GM12801 (cell line): ENCODE data around the gene UGT2A3.

Experiments used
- TF ChIP-seq, protein P1 (sequence below): IDR thresholded peaks from one replicate; pipeline ENCODE4 v1.5.1; 2011; ENCODE audit warnings: control low read depth; ENCODE audit not compliant: insufficient read length; ENCODE audit errors: extremely low read depth

The UGT2A3 gene

GRCh38 chr4:68960294-68961163 lies 8.9 kb upstream of the UGT2A3 start:
- TF ChIP-seq, protein P1, sequence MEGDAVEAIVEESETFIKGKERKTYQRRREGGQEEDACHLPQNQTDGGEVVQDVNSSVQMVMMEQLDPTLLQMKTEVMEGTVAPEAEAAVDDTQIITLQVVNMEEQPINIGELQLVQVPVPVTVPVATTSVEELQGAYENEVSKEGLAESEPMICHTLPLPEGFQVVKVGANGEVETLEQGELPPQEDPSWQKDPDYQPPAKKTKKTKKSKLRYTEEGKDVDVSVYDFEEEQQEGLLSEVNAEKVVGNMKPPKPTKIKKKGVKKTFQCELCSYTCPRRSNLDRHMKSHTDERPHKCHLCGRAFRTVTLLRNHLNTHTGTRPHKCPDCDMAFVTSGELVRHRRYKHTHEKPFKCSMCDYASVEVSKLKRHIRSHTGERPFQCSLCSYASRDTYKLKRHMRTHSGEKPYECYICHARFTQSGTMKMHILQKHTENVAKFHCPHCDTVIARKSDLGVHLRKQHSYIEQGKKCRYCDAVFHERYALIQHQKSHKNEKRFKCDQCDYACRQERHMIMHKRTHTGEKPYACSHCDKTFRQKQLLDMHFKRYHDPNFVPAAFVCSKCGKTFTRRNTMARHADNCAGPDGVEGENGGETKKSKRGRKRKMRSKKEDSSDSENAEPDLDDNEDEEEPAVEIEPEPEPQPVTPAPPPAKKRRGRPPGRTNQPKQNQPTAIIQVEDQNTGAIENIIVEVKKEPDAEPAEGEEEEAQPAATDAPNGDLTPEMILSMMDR, result no peak

DNA sequence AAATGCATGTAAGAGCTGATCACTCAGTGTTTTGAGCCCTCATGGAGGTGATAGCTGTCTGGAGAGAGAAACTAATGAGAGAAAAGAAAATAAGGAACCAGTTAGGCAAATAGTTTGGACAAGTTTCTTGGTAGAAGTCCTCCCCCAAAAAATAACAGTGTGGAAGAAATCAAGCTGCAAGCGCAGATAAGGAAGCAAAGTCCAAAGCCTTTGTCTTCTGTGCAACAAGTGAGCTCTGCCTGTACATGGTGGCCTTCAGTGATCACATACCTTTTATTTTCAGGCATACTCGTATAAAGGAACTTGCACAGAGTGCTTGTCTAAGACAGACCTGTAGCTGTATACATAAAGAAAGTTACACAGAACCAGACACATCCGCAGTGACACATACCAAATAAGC lies 2.5 kb upstream of the UGT2A3 start:
- TF ChIP-seq, protein P1, result no peak

GRCh38 chr4:68953056-68953596 lies 1.5 kb upstream of the UGT2A3 start:
- TF ChIP-seq, protein P1, result no peak

- TF ChIP-seq, protein P1, result no peak
Observed at GRCh38 chr4:68951806-68952585, 392 bp upstream of the UGT2A3 start.

DNA sequence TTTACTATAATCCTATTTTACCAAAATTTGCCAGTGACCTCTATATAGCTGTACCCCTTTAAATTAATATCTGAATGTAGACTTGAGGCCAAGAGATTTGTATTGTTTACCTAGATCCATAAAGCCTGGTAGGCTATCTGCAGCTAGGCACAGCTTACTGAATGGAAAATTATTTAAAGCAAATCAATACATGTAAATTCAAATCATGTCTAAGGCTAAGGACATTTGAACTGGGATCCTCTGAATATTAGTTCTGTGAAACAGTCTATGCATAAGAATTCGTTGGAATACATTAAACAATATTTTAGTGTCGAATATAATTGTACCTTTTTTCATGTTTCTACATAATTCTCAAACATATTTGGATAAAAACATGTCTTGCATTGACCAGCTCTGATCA lies 1.6 kb downstream of the UGT2A3 start:
- TF ChIP-seq, protein P1, result no peak

GRCh38 chr4:68948985-68949384 lies 2.6 kb downstream of the UGT2A3 start:
- TF ChIP-seq, protein P1, result no peak

DNA sequence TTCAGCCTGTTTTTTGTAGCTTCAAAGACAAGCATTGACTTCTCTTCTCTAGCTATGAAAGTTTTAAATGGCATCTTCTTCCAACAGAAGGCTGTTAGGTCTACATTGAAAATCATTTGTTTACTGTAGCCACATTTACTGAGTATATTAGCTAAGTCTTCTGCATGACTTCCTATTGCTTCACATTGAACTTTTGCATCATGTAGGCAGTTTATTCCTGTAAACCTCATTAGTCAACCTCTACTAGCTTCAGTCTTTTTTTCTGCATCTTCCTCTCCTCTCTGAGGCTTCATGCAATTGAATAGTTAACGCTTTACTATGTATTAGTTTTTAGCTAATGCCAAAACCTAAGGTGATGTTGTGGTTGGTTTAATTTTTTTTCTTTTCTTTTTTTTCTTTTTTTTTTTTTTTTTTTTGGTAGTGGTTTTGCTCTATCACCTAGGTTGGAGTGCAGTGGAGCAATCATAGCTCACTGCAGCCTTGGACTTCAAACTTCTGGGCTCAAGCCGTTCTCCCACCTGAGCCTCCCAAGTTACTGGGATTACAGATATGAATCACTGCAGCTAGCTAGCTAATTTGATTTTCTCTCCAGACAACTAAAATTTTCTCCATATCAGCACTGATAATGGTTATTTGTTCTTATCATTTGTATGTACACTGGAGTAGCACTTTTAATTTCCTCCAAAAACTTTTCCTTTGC lies 3.4 kb downstream of the UGT2A3 start:
- TF ChIP-seq, protein P1, result no peak
